Measurements from ENCODE around the gene MSH5.

GRCh38 chr6:31758281-31758680 lies 18.5 kb downstream of the MSH5 start:
- TF ChIP-seq, protein P1, sequence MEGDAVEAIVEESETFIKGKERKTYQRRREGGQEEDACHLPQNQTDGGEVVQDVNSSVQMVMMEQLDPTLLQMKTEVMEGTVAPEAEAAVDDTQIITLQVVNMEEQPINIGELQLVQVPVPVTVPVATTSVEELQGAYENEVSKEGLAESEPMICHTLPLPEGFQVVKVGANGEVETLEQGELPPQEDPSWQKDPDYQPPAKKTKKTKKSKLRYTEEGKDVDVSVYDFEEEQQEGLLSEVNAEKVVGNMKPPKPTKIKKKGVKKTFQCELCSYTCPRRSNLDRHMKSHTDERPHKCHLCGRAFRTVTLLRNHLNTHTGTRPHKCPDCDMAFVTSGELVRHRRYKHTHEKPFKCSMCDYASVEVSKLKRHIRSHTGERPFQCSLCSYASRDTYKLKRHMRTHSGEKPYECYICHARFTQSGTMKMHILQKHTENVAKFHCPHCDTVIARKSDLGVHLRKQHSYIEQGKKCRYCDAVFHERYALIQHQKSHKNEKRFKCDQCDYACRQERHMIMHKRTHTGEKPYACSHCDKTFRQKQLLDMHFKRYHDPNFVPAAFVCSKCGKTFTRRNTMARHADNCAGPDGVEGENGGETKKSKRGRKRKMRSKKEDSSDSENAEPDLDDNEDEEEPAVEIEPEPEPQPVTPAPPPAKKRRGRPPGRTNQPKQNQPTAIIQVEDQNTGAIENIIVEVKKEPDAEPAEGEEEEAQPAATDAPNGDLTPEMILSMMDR (IDR thresholded peaks at IDR 0.05) = no peak
- TF ChIP-seq POLR2A (IDR thresholded peaks at IDR 0.05) = no peak
